ENCODE data around the gene OR1K1. TPM values are rescaled to one million over a fixed set of nuclear protein-coding genes. Genes with fewer than 3 reads are reported as not detected.

The OR1K1 gene, protein sequence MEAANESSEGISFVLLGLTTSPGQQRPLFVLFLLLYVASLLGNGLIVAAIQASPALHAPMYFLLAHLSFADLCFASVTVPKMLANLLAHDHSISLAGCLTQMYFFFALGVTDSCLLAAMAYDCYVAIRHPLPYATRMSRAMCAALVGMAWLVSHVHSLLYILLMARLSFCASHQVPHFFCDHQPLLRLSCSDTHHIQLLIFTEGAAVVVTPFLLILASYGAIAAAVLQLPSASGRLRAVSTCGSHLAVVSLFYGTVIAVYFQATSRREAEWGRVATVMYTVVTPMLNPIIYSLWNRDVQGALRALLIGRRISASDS
- not detected for total RNA-seq
- total RNA-seq = 0 reads per million in 2 donors

DNA sequence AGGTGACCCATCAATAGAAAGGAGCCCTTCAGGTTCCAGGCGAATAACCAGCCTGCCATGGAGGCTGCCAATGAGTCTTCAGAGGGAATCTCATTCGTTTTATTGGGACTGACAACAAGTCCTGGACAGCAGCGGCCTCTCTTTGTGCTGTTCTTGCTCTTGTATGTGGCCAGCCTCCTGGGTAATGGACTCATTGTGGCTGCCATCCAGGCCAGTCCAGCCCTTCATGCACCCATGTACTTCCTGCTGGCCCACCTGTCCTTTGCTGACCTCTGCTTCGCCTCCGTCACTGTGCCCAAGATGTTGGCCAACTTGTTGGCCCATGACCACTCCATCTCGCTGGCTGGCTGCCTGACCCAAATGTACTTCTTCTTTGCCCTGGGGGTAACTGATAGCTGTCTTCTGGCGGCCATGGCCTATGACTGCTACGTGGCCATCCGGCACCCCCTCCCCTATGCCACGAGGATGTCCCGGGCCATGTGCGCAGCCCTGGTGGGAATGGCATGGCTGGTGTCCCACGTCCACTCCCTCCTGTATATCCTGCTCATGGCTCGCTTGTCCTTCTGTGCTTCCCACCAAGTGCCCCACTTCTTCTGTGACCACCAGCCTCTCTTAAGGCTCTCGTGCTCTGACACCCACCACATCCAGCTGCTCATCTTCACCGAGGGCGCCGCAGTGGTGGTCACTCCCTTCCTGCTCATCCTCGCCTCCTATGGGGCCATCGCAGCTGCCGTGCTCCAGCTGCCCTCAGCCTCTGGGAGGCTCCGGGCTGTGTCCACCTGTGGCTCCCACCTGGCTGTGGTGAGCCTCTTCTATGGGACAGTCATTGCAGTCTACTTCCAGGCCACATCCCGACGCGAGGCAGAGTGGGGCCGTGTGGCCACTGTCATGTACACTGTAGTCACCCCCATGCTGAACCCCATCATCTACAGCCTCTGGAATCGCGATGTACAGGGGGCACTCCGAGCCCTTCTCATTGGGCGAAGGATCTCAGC lies at the start of gene OR1K1:
OR1K1 (plus strand) TSS at position 58 of the 995 bp plus-strand sequence; CDS start at position 58, 0 bp downstream.
- no peak within 1 kb of the TSS for H3K27ac Mint-ChIP-seq
- peaks cover 7% of the 10 kb centered on the region for H3K4me1 Mint-ChIP-seq
- peaks cover 5% of the 10 kb centered on the region for H3K36me3 Mint-ChIP-seq (ENCODE audit: low read depth)
- H3K27me3 Mint-ChIP-seq = no peaks in the 10 kb centered on the region
- H3K9me3 ChIP-seq (ENCODE audit: control insufficient read depth, low read length, poor library complexity, severe bottlenecking) = no peaks in the 10 kb centered on the region
- peak within 1 kb of the TSS; percentile 13 for H3K4me3 Mint-ChIP-seq
- ATAC-seq (no peak), DNase-seq (no peak)

DNA sequence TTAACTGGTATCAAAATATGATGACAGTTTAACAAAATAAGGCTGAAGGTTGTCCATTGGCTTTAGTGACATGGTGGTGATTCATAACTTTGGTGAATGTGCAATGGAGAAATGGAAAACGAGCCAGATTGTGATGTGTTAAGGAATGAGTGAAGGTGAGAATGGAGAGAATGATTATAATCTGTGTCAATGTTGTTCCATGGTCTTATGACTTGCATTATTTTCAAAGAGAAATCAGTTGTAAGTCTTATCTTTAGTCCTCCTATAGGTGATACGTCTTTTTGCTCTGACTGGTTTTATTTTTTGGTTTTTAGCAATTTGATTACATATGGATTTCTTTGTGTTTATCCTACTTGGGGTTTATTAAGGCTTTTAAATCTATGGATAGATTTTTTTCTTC lies 45.1 kb upstream of the OR1K1 start:
- peaks cover 3% of the 10 kb centered on the region for H3K9me3 ChIP-seq (ENCODE audit: control insufficient read depth, low read length, poor library complexity, severe bottlenecking)
- DNase-seq = no peak
- no peak for ATAC-seq
- H3K27ac Mint-ChIP-seq = no peak overlapping the region
- H3K36me3 Mint-ChIP-seq (ENCODE audit: low read depth) = peaks cover under 1% of the 10 kb centered on the region
- no peak overlapping the region for H3K4me3 Mint-ChIP-seq
- no peaks in the 10 kb centered on the region for H3K4me1 Mint-ChIP-seq
- no peaks in the 10 kb centered on the region for H3K27me3 Mint-ChIP-seq

DNA sequence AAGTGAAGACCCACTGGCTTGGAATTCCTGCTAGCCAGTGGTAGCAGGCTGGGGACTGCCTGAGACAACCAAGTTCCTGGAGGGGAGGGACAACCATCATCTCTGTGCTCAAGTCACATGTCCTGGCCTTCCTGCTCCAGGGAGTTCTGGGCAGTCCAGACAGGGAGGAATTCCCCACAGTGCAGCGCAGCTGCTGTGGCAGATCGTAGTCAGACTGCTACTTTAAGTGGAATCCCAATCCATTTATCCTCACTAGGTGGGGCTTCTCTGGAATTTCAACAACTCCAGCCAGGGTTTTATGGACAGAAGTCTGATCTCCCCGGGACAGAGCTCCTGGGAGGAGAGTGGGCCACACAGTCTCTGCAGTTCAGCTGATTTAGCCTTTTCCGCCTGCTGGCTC lies 32.1 kb upstream of the OR1K1 start:
- DNase-seq (no peak), ATAC-seq (no peak)
- Mint-ChIP-seq H3K27me3 (no peaks in the 10 kb centered on the region), H3K4me3 (no peak overlapping the region), H3K36me3 (ENCODE audit: low read depth) (no peaks in the 10 kb centered on the region), H3K27ac (no peak overlapping the region), H3K4me1 (no peaks in the 10 kb centered on the region)
- no peaks in the 10 kb centered on the region for H3K9me3 ChIP-seq (ENCODE audit: control insufficient read depth, low read length, poor library complexity, severe bottlenecking)

DNA sequence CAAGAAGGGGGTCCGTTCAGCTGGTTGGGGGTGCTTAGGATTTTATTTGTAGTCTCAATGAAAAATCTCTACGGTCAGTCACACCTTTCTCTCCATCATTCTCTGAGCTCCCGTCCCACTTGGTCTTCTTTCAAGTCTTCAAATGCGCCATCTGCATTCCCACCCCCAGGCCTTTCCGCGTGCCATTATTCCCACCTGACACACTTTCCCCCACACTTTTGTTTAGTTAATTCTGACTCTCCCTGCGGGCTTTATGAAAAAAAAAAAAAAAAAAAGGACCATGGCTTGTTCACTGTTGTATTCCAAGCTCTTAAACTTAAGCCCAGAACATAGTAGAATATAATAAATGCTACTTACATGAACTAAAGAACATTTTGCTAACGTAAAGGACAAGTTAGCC lies 22.9 kb upstream of the OR1K1 start:
- Mint-ChIP-seq H3K4me1 (no peaks in the 10 kb centered on the region), H3K36me3 (ENCODE audit: low read depth) (no peaks in the 10 kb centered on the region)
- no peak for ATAC-seq

DNA sequence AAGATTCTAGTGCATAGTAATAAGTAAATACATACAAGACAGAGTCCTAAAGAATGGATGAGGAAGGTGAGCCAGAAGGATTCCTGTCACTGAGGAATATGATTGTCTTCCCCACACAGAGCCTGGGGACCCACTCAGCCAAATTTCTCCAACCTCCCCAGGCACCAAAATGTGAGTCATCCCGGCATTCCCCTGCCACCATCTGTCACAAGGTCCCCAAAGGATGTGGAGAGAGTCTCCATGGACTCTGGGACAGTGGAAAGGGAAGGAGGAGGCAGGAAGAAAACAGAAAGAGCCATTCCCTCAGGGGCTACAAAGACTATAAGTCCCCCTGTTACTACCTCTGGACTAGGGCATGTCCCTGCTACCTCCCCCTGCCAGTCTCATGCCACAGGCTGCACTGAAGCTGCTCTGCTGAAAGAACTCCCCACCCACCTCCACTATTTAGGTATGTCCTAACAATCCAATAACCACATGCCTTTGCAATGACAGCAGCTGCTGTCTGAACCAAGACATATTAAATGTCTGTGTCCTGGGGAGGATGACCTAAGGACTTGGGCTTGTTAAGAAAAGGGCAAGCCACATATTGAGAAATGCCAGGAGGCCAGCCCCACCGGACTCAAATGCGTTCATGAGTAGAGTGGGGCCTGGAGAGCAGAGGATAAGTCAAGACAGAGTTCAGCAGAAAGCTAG lies 21.8 kb upstream of the OR1K1 start:
- Mint-ChIP-seq H3K4me3 (no peak overlapping the region), H3K27ac (no peak overlapping the region), H3K27me3 (peaks cover 6% of the 10 kb centered on the region), H3K4me1 (peaks cover under 1% of the 10 kb centered on the region), H3K36me3 (ENCODE audit: low read depth) (no peaks in the 10 kb centered on the region)
- no peaks in the 10 kb centered on the region for H3K9me3 ChIP-seq (ENCODE audit: control insufficient read depth, low read length, poor library complexity, severe bottlenecking)
- no peak for DNase-seq
- no peak for ATAC-seq

More for the DNA sequence above, 22.9 kb upstream of the OR1K1 start:
- no peak for DNase-seq
- no peak overlapping the region for H3K4me3 Mint-ChIP-seq
- H3K9me3 ChIP-seq (ENCODE audit: control insufficient read depth, low read length, poor library complexity, severe bottlenecking) = no peaks in the 10 kb centered on the region
- H3K27me3 Mint-ChIP-seq = peaks cover 6% of the 10 kb centered on the region
- no peak overlapping the region for H3K27ac Mint-ChIP-seq

DNA sequence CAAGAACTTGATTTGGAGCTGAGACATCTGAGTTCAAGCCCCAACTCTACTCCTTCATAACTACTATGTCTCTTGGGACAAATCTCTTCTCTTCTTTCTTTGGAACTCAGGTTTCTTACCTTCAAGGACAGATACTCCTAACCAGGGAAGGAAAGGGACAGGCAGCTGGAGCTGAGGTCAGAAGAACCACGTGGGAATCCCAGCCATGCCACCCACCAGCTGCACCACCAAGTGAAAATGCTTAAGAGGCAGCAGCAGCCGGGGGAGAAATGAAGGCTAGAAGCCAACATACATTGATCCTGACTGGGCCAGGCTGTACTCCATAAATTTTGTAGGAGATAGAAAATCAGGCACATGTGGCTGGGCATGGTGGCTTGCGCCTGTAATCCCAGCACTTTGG lies 20.7 kb upstream of the OR1K1 start:
- Mint-ChIP-seq H3K27ac (no peak overlapping the region), H3K4me3 (no peak overlapping the region), H3K27me3 (peaks cover 6% of the 10 kb centered on the region), H3K4me1 (peaks cover 3% of the 10 kb centered on the region), H3K36me3 (ENCODE audit: low read depth) (no peaks in the 10 kb centered on the region)
- no peak for ATAC-seq
- H3K9me3 ChIP-seq (ENCODE audit: control insufficient read depth, low read length, poor library complexity, severe bottlenecking) = no peaks in the 10 kb centered on the region
- no peak for DNase-seq

DNA sequence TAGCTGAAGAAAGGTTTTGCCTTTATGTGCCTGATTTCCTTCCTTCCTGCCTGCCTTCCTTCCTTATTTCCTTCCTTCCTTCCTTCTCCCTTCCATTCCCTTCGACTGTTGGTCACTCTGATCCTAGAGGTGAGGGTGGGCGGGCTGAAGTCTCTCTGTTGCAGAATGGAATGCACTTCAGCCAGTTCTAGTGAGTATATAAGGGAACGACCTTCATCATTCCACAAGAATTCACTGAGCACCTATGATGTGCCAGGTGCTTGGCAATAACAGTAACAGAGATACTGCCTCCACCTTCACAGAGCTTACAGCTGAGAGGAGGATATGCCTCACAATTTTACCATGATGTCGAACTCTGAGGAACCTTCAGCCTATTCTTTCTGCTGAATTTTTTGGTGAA lies 19.9 kb upstream of the OR1K1 start:
- DNase-seq (no peak), ATAC-seq (no peak)
- H3K27me3 Mint-ChIP-seq = peaks cover 6% of the 10 kb centered on the region
- no peak overlapping the region for H3K27ac Mint-ChIP-seq
- H3K4me3 Mint-ChIP-seq = no peak overlapping the region
- H3K9me3 ChIP-seq (ENCODE audit: control insufficient read depth, low read length, poor library complexity, severe bottlenecking) = no peaks in the 10 kb centered on the region
- peaks cover 3% of the 10 kb centered on the region for H3K4me1 Mint-ChIP-seq
- no peaks in the 10 kb centered on the region for H3K36me3 Mint-ChIP-seq (ENCODE audit: low read depth)

DNA sequence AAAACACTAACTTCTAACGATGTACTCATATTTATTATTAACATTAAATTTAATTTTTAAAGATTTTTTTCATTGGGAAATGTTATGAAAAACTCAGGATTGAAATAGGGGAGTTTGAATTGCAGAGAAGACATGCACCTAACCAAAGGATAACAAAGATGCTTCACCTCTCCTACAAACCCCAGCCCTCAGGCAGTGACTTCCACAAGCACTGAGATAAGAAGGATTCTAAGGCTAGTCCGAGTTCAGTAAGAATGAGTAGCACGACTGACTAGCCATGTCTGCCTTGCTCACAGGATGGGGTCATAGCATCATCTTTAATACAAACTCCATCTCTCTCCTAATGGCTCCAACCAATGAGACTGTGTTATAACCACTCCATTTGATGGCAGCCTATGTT lies 18.3 kb upstream of the OR1K1 start:
- ATAC-seq (no peak), DNase-seq (no peak)
- H3K36me3 Mint-ChIP-seq (ENCODE audit: low read depth) = no peaks in the 10 kb centered on the region
- peaks cover 6% of the 10 kb centered on the region for H3K27me3 Mint-ChIP-seq
- H3K4me1 Mint-ChIP-seq = peaks cover 3% of the 10 kb centered on the region
- H3K4me3 Mint-ChIP-seq = no peak overlapping the region
- H3K9me3 ChIP-seq (ENCODE audit: control insufficient read depth, low read length, poor library complexity, severe bottlenecking) = no peaks in the 10 kb centered on the region
- H3K27ac Mint-ChIP-seq = no peak overlapping the region

DNA sequence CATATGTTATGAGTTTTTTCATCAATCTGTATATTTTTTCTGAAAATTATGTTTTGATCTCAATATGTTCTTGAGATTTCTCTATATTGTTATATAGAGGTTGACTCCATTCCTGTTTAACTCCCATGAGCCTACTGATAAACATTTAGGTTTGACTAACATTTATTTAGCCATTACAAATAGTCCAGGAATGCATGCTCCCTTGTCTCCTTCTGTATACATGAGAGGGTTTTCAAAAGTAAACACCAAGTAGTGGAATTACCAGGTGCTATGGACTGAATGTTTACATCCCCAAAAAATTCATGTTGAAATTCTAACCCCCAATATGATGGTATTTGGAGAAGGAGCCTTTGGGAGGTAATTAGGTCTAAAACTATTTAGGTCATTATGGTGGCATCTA lies 14.7 kb upstream of the OR1K1 start:
- DNase-seq (no peak), ATAC-seq (no peak)
- Mint-ChIP-seq H3K4me1 (peaks cover 3% of the 10 kb centered on the region), H3K4me3 (no peak overlapping the region), H3K27ac (no peak overlapping the region), H3K27me3 (no peaks in the 10 kb centered on the region), H3K36me3 (ENCODE audit: low read depth) (peaks cover 5% of the 10 kb centered on the region)
- no peaks in the 10 kb centered on the region for H3K9me3 ChIP-seq (ENCODE audit: control insufficient read depth, low read length, poor library complexity, severe bottlenecking)

DNA sequence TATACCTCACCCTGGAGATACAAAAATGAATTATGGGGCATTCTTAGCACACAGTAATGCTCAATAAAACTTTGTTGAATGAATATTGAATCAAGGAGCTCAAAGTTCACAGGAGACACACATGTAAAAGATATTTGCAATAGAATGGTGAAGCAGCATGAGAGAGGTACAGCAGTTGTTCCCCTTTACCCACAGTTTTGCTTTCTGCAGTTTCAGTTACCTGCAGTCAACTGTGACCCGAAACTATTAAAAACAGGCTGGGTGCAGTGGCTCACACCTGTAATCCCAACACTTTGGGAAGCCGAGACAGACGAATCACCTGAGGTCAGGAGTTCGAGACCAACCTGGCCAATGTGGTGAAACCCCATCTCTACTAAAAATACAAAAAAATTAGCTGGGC lies 13.6 kb upstream of the OR1K1 start:
- DNase-seq = no peak
- no peak overlapping the region for H3K27ac Mint-ChIP-seq
- H3K9me3 ChIP-seq (ENCODE audit: control insufficient read depth, low read length, poor library complexity, severe bottlenecking) = no peaks in the 10 kb centered on the region
- H3K4me3 Mint-ChIP-seq = no peak overlapping the region
- peaks cover 4% of the 10 kb centered on the region for H3K4me1 Mint-ChIP-seq
- peaks cover 6% of the 10 kb centered on the region for H3K36me3 Mint-ChIP-seq (ENCODE audit: low read depth)
- no peaks in the 10 kb centered on the region for H3K27me3 Mint-ChIP-seq
- ATAC-seq = no peak

DNA sequence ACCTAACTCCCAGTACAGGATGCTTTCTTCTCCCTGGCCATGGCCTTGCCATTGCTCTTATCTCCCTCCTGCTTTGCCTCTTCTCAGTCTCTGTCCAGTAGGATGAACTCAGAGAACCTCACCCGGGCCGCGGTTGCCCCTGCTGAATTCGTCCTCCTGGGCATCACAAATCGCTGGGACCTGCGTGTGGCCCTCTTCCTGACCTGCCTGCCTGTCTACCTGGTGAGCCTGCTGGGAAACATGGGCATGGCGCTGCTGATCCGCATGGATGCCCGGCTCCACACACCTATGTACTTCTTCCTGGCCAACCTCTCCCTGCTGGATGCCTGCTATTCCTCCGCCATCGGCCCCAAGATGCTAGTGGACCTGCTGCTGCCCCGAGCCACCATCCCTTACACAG lies 11.1 kb upstream of the OR1K1 start, which contains the start of gene OR5C1:
OR5C1 (plus strand) TSS at position 103 of the 400 bp plus-strand sequence; CDS start at position 103, 0 bp downstream.
- DNase-seq (no peak), ATAC-seq (no peak)
- no peak within 1 kb of the TSS for H3K27ac Mint-ChIP-seq
- no peak within 1 kb of the TSS for H3K4me3 Mint-ChIP-seq
- H3K9me3 ChIP-seq (ENCODE audit: control insufficient read depth, low read length, poor library complexity, severe bottlenecking) = no peaks in the 10 kb centered on the region
- H3K36me3 Mint-ChIP-seq (ENCODE audit: low read depth) = peaks cover 7% of the 10 kb centered on the region
- H3K27me3 Mint-ChIP-seq = no peaks in the 10 kb centered on the region
- peaks cover 2% of the 10 kb centered on the region for H3K4me1 Mint-ChIP-seq

DNA sequence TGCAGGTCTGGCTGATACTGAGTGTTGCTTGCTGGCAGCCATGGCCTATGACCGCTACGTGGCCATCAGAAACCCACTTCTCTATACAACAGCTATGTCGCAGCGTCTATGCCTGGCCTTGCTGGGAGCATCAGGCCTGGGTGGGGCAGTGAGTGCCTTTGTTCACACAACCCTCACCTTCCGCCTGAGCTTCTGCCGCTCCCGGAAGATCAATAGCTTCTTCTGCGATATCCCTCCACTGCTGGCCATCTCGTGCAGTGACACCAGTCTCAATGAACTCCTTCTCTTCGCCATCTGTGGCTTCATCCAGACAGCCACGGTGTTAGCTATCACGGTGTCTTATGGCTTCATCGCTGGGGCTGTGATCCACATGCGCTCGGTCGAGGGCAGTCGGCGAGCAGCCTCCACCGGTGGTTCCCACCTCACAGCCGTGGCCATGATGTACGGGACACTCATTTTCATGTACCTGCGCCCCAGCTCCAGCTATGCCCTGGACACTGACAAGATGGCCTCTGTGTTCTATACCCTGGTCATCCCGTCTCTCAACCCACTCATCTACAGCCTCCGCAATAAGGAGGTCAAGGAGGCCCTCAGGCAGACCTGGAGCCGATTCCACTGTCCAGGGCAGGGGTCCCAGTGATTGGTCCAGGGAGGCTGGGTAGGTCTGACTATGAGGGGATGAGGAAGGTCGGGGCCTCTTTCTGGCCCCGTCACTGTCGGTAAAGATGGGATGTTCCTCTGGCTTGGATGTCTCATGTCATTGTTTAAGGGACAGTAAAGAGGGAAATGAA lies 10.5 kb upstream of the OR1K1 start:
- H3K4me1 Mint-ChIP-seq = peaks cover 2% of the 10 kb centered on the region
- H3K4me3 Mint-ChIP-seq = no peak overlapping the region
- no peak overlapping the region for H3K27ac Mint-ChIP-seq
- peaks cover 7% of the 10 kb centered on the region for H3K36me3 Mint-ChIP-seq (ENCODE audit: low read depth)
- no peaks in the 10 kb centered on the region for H3K27me3 Mint-ChIP-seq
- ATAC-seq = no peak
- H3K9me3 ChIP-seq (ENCODE audit: control insufficient read depth, low read length, poor library complexity, severe bottlenecking) = no peaks in the 10 kb centered on the region
- DNase-seq = no peak
